Endodermal cell (in vitro differentiated cells): Measurements from ENCODE around the gene COTL1. TPM values are rescaled to one million over a fixed set of nuclear protein-coding genes. Genes with fewer than 3 reads are reported as not detected.

Source experiments
- DNase-seq: peaks from one replicate; pipeline ENCODE4 v3.0.0-alpha.2; 2017
- H3K27ac ChIP-seq: 2 replicates; pipeline ENCODE4 v1.5.1; 2013; ENCODE audit warnings: mild to moderate bottlenecking, low read depth, low read length, moderate library complexity
- H3K27me3 ChIP-seq: 2 replicates; pipeline ENCODE4 v1.6.1; 2013; ENCODE audit warnings: mild to moderate bottlenecking, low read length, moderate library complexity; ENCODE audit not compliant: insufficient read depth, control insufficient read depth, poor library complexity, severe bottlenecking
- H3K36me3 ChIP-seq: 2 replicates; pipeline ENCODE4 v1.7.0; 2013; ENCODE audit warnings: mild to moderate bottlenecking, low read length, moderate library complexity; ENCODE audit not compliant: control insufficient read depth, insufficient read depth
- H3K4me1 ChIP-seq: one replicate; pipeline ENCODE4 v1.7.0; 2013; ENCODE audit warnings: low read length; ENCODE audit not compliant: control insufficient read depth, insufficient read depth
- H3K4me3 ChIP-seq: 2 replicates; pipeline ENCODE4 v1.5.1; 2013; ENCODE audit warnings: mild to moderate bottlenecking, low read length, moderate library complexity
- H3K9ac ChIP-seq: 2 replicates; pipeline ENCODE4 v1.6.1; 2013; ENCODE audit warnings: mild to moderate bottlenecking, low read length, moderate library complexity; ENCODE audit not compliant: poor library complexity, severe bottlenecking; ENCODE audit errors: extremely low read depth
- H3K9me3 ChIP-seq: 2 replicates; pipeline ENCODE4 v1.6.1; 2013; ENCODE audit warnings: mild to moderate bottlenecking, low read length, moderate library complexity; ENCODE audit not compliant: control insufficient read depth
- H3K27ac Mint-ChIP-seq: 2 replicates; pipeline ENCODE4 v1.8.0; 2020; ENCODE audit warnings: mixed read lengths
- H3K27me3 Mint-ChIP-seq: 2 replicates; pipeline ENCODE4 v1.8.0; 2021; ENCODE audit warnings: mild to moderate bottlenecking, mixed read lengths; ENCODE audit not compliant: insufficient read depth
- H3K36me3 Mint-ChIP-seq: 2 replicates; pipeline ENCODE4 v1.8.0; 2020; ENCODE audit warnings: low read depth, mixed read lengths
- H3K4me1 Mint-ChIP-seq: 2 replicates; pipeline ENCODE4 v1.8.0; 2020; ENCODE audit warnings: mixed read lengths
- H3K4me3 Mint-ChIP-seq: 2 replicates; pipeline ENCODE4 v1.8.0; 2020; ENCODE audit warnings: mild to moderate bottlenecking, moderate library complexity, mixed read lengths
- H3K9me3 Mint-ChIP-seq: 2 replicates; pipeline ENCODE4 v1.8.0; 2020; ENCODE audit warnings: mild to moderate bottlenecking, mixed read lengths
- CTCF ChIP-seq: fragments of 200-600 bp; sonication (generic); conservative IDR thresholded peaks from 2 replicates; pipeline ENCODE4 v1.5.0; 2021; ENCODE audit warnings: antibody characterized with exemption, mild to moderate bottlenecking
- WGBS, 2 experiments: methylation state at CpG; one replicate each; pipeline versions ENCODE4 v1.1.5 to v1.1.7; 2013; ENCODE audit warnings: missing lambda C conversion rate in 2 of 2, mixed read lengths in 1 of 2; ENCODE audit not compliant: insufficient coverage in 1 of 2, insufficient read length in 1 of 2; 5-methylcytosine and 5-hydroxymethylcytosine counted together
- total RNA-seq, 2 donors: library from RNA; stranded (reverse); fragmentation: NEBNext Ultra II Directional in 1 of 2; extraction: Animal tissue kit (Norgen Biotek cat#: 25700) in 1 of 2; gene quantifications; 2 replicates in 1 of 2; 3 replicates in 1 of 2; pipeline ENCODE4 v1.2.1, GENCODE V29; 2021

COTL1 gene
- total RNA-seq, 2 donors from 2014 or later: 33.4 to 34.9 TPM

- Histone ChIP-seq H3K4me1 (no peaks in the 10 kb centered on the region), H3K36me3 (no peaks in the 10 kb centered on the region), H3K4me3 (no peak overlapping the region), H3K27ac (no peak overlapping the region), H3K9me3 (no peaks in the 10 kb centered on the region), H3K9ac (no peak overlapping the region), H3K27me3 (no peaks in the 10 kb centered on the region)
- DNase-seq: no peak
- Mint-ChIP-seq H3K27me3 (no peaks in the 10 kb centered on the region), H3K4me1 (peaks cover 3% of the 10 kb centered on the region), H3K36me3 (no peaks in the 10 kb centered on the region), H3K4me3 (no peak overlapping the region), H3K27ac (no peak overlapping the region), H3K9me3 (no peaks in the 10 kb centered on the region)
- TF ChIP-seq CTCF: no peak
- 92 to 94% methylated on average over 3 to 5 of the region's 5 CpGs for WGBS, 2 experiments
Measured at GRCh38 chr16:84640145-84640544, 22.3 kb upstream of the COTL1 start.

- Mint-ChIP-seq H3K9me3 (no peaks in the 10 kb centered on the region), H3K27me3 (no peaks in the 10 kb centered on the region), H3K36me3 (no peaks in the 10 kb centered on the region), H3K4me3 (no peak overlapping the region), H3K4me1 (peaks cover 3% of the 10 kb centered on the region), H3K27ac (no peak overlapping the region)
- H3K9ac ChIP-seq: no peak overlapping the region
- WGBS, 2 experiments: 86 to 92% methylated on average over 7 to 8 of the region's 8 CpGs
- H3K9me3 ChIP-seq: no peaks in the 10 kb centered on the region
- H3K36me3 ChIP-seq: no peaks in the 10 kb centered on the region
- DNase-seq: no peak
- TF ChIP-seq CTCF: no peak
- no peaks in the 10 kb centered on the region for H3K4me1 ChIP-seq
- no peak overlapping the region for H3K4me3 ChIP-seq
- no peak overlapping the region for H3K27ac ChIP-seq
- H3K27me3 ChIP-seq: no peaks in the 10 kb centered on the region
Measured at GRCh38 chr16:84638231-84638806, 20.4 kb upstream of the COTL1 start.

- Histone ChIP-seq H3K4me3 (no peak overlapping the region), H3K9me3 (no peaks in the 10 kb centered on the region), H3K4me1 (no peaks in the 10 kb centered on the region), H3K27me3 (no peaks in the 10 kb centered on the region), H3K9ac (no peak overlapping the region), H3K27ac (no peak overlapping the region), H3K36me3 (no peaks in the 10 kb centered on the region)
- no peak for DNase-seq
- Mint-ChIP-seq H3K9me3 (no peaks in the 10 kb centered on the region), H3K4me3 (no peak overlapping the region), H3K4me1 (peaks cover 3% of the 10 kb centered on the region), H3K27me3 (no peaks in the 10 kb centered on the region), H3K27ac (no peak overlapping the region), H3K36me3 (no peaks in the 10 kb centered on the region)
- WGBS, 2 experiments: 75 to 86% methylated on average over 4 of the region's 4 CpGs
- no peak for TF ChIP-seq CTCF
Measured at GRCh38 chr16:84637709-84638108, 19.8 kb upstream of the COTL1 start.
